ENCODE measurements around the gene KNCN.

Gene KNCN

DNA sequence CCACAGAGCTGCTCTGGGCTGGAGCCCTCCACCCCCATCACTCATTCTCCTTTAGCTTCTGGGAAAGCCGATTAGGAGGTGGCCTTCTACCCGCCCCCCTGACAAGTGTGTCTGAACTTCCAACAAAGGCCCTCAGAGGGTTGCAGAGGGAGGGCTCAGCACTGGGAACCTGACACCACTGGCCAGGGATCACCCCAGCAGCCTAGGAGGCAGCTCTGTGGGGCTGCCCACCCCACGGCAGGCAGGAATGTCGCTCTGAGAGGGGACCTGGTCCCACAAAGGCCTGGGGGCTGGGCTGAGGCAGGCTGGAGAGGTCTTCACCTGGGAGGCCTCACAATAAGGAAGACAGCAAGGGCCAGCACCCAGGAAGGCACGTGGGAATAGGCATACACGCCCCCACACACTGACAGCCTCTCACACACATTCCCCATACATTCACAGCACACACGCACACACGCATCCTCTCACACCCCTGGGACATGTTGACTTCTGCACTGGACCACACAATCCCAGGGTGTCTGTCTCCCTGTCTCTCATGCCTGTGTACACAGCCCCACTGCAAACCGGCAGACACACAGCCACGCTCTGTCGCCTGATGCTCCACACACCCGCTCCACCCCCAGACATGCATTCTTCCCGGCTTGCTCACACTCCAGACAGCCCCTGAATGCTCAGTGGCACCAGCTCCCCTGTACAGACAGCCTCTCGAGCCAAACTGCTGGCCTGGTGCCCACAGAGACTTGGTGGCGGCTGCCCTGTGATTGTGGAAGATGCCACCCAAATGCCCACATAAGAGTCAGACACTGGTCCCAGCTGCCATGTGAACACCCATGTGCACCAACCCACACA is 31.2 kb downstream of the KNCN start (continued):
- TF ChIP-seq, protein P1, sequence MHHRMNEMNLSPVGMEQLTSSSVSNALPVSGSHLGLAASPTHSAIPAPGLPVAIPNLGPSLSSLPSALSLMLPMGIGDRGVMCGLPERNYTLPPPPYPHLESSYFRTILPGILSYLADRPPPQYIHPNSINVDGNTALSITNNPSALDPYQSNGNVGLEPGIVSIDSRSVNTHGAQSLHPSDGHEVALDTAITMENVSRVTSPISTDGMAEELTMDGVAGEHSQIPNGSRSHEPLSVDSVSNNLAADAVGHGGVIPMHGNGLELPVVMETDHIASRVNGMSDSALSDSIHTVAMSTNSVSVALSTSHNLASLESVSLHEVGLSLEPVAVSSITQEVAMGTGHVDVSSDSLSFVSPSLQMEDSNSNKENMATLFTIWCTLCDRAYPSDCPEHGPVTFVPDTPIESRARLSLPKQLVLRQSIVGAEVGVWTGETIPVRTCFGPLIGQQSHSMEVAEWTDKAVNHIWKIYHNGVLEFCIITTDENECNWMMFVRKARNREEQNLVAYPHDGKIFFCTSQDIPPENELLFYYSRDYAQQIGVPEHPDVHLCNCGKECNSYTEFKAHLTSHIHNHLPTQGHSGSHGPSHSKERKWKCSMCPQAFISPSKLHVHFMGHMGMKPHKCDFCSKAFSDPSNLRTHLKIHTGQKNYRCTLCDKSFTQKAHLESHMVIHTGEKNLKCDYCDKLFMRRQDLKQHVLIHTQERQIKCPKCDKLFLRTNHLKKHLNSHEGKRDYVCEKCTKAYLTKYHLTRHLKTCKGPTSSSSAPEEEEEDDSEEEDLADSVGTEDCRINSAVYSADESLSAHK (tag by site-specific recombination; IDR thresholded peaks at IDR 0.05) = no peak
- TF ChIP-seq OSR2 (tag by site-specific recombination; IDR thresholded peaks at IDR 0.05) (peak; percentile 78), ZFHX2 (tag by site-specific recombination; conservative IDR thresholded peaks at IDR 0.05) (peak; percentile 98), MYNN (tag by site-specific recombination; IDR thresholded peaks at IDR 0.05; ENCODE audit: borderline replicate concordance) (no peak), ZNF843 (tag by site-specific recombination; IDR thresholded peaks at IDR 0.05) (no peak), ZNF514 (tag by site-specific recombination; IDR thresholded peaks at IDR 0.05) (no peak), ZNF629 (tag by site-specific recombination; IDR thresholded peaks at IDR 0.05) (no peak), ZNF24 (tag by site-specific recombination; IDR thresholded peaks at IDR 0.05) (no peak), ZNF48 (tag by site-specific recombination; IDR thresholded peaks at IDR 0.05) (no peak), ZNF670 (tag by site-specific recombination; IDR thresholded peaks at IDR 0.05; ENCODE audit: low read depth) (no peak), ZBTB8A (tag by site-specific recombination; IDR thresholded peaks at IDR 0.05) (no peak), HOXA7 (CRISPR knock-in tag; IDR thresholded peaks at IDR 0.05; ENCODE audit: borderline replicate concordance) (no peak), ZNF521 (tag by site-specific recombination; IDR thresholded peaks at IDR 0.05) (no peak), ZNF37A (tag by site-specific recombination; IDR thresholded peaks at IDR 0.05) (no peak), ZNF132 (tag by site-specific recombination; IDR thresholded peaks at IDR 0.05; ENCODE audit: borderline replicate concordance) (no peak), ZFP3 (tag by site-specific recombination; IDR thresholded peaks at IDR 0.05; ENCODE audit: low read depth) (no peak), ZNF169 (tag by site-specific recombination; IDR thresholded peaks at IDR 0.05) (no peak), SCRT2 (tag by site-specific recombination; IDR thresholded peaks at IDR 0.05) (no peak), ZNF426 (tag by site-specific recombination; IDR thresholded peaks at IDR 0.05) (no peak), SCRT1 (tag by site-specific recombination; IDR thresholded peaks at IDR 0.05; ENCODE audit: borderline replicate concordance) (no peak), ZNF501 (tag by site-specific recombination; IDR thresholded peaks at IDR 0.05) (no peak), ZNF473 (tag by site-specific recombination; IDR thresholded peaks at IDR 0.05) (no peak)
- TF ChIP-seq, protein P2, sequence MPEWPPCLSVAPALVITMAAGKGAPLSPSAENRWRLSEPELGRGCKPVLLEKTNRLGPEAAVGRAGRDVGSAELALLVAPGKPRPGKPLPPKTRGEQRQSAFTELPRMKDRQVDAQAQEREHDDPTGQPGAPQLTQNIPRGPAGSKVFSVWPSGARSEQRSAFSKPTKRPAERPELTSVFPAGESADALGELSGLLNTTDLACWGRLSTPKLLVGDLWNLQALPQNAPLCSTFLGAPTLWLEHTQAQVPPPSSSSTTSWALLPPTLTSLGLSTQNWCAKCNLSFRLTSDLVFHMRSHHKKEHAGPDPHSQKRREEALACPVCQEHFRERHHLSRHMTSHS (tag by site-specific recombination; IDR thresholded peaks at IDR 0.05) = no peak
- TF ChIP-seq, protein P3, sequence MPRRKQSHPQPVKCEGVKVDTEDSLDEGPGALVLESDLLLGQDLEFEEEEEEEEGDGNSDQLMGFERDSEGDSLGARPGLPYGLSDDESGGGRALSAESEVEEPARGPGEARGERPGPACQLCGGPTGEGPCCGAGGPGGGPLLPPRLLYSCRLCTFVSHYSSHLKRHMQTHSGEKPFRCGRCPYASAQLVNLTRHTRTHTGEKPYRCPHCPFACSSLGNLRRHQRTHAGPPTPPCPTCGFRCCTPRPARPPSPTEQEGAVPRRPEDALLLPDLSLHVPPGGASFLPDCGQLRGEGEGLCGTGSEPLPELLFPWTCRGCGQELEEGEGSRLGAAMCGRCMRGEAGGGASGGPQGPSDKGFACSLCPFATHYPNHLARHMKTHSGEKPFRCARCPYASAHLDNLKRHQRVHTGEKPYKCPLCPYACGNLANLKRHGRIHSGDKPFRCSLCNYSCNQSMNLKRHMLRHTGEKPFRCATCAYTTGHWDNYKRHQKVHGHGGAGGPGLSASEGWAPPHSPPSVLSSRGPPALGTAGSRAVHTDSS (tag by site-specific recombination; IDR thresholded peaks at IDR 0.05) = no peak
- TF ChIP-seq, protein P4, sequence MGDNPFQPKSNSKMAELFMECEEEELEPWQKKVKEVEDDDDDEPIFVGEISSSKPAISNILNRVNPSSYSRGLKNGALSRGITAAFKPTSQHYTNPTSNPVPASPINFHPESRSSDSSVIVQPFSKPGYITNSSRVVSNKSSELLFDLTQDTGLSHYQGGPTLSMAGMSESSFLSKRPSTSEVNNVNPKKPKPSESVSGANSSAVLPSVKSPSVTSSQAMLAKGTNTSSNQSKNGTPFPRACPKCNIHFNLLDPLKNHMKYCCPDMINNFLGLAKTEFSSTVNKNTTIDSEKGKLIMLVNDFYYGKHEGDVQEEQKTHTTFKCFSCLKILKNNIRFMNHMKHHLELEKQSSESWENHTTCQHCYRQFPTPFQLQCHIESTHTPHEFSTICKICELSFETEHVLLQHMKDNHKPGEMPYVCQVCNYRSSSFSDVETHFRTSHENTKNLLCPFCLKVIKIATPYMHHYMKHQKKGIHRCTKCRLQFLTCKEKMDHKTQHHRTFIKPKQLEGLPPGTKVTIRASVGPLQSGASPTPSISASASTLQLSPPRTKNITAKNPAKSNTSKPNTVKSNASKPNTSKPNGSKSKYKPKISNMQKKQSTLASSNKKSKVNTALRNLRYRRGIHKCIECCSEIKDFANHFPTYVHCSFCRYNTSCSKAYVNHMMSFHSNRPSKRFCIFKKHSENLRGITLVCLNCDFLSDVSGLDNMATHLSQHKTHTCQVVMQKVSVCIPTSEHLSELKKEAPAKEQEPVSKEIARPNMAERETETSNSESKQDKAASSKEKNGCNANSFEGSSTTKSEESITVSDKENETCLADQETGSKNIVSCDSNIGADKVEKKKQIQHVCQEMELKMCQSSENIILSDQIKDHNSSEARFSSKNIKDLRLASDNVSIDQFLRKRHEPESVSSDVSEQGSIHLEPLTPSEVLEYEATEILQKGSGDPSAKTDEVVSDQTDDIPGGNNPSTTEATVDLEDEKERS (tag by site-specific recombination; IDR thresholded peaks at IDR 0.05) = no peak
- TF ChIP-seq, protein P5, sequence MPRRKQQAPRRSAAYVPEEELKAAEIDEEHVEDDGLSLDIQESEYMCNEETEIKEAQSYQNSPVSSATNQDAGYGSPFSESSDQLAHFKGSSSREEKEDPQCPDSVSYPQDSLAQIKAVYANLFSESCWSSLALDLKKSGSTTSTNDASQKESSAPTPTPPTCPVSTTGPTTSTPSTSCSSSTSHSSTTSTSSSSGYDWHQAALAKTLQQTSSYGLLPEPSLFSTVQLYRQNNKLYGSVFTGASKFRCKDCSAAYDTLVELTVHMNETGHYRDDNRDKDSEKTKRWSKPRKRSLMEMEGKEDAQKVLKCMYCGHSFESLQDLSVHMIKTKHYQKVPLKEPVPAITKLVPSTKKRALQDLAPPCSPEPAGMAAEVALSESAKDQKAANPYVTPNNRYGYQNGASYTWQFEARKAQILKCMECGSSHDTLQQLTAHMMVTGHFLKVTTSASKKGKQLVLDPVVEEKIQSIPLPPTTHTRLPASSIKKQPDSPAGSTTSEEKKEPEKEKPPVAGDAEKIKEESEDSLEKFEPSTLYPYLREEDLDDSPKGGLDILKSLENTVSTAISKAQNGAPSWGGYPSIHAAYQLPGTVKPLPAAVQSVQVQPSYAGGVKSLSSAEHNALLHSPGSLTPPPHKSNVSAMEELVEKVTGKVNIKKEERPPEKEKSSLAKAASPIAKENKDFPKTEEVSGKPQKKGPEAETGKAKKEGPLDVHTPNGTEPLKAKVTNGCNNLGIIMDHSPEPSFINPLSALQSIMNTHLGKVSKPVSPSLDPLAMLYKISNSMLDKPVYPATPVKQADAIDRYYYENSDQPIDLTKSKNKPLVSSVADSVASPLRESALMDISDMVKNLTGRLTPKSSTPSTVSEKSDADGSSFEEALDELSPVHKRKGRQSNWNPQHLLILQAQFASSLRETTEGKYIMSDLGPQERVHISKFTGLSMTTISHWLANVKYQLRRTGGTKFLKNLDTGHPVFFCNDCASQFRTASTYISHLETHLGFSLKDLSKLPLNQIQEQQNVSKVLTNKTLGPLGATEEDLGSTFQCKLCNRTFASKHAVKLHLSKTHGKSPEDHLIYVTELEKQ (tag by site-specific recombination; IDR thresholded peaks at IDR 0.05; ENCODE audit: borderline replicate concordance) = no peak; the same call in 1 of the 2 replicates
- TF ChIP-seq, protein P6, sequence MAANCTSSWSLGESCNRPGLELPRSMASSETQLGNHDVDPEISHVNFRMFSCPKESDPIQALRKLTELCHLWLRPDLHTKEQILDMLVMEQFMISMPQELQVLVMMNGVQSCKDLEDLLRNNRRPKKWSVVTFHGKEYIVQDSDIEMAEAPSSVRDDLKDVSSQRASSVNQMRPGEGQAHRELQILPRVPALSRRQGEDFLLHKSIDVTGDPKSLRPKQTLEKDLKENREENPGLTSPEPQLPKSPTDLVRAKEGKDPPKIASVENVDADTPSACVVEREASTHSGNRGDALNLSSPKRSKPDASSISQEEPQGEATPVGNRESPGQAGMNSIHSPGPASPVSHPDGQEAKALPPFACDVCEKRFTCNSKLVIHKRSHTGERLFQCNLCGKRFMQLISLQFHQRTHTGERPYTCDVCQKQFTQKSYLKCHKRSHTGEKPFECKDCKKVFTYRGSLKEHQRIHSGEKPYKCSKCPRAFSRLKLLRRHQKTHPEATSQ (tag by site-specific recombination; IDR thresholded peaks at IDR 0.05) = no peak

All from HEK293 (cell line).